GM23338 (cell line): Measurements from ENCODE around the gene IMMP2L.

Source experiments
- CREB1 ChIP-seq: fragments of 250-450 bp; sonication (Bioruptor Pico); IDR thresholded peaks from 2 replicates; pipeline ENCODE4 v1.5.0; 2020; ENCODE audit warnings: low read depth, mild to moderate bottlenecking, moderate library complexity
- CTCF ChIP-seq, 2 experiments: fragments of 200-600 bp in 1 of 2; sonication (generic) in 1 of 2; conservative IDR thresholded peaks; 2 replicates each; pipeline versions ENCODE4 v1.5.1 to v1.6.1; 2016 to 2017; ENCODE audit warnings: antibody characterized with exemption in 2 of 2, low read depth in 2 of 2, mild to moderate bottlenecking in 2 of 2, moderate library complexity in 1 of 2
- ETS1 ChIP-seq: IDR thresholded peaks from 2 replicates; pipeline ENCODE4 v1.6.1; 2016; ENCODE audit warnings: antibody characterized with exemption
- EZH2 ChIP-seq: fragments of 200-600 bp; sonication (generic); IDR thresholded peaks from one replicate; pipeline ENCODE4 v1.8.0; 2017; ENCODE audit warnings: antibody characterized with exemption, mild to moderate bottlenecking, low read depth; ENCODE audit not compliant: unreplicated experiment
- EZH2phosphoT487 ChIP-seq: fragments of 200-600 bp; sonication (generic); IDR thresholded peaks from one replicate; pipeline ENCODE4 v1.8.1; 2018; ENCODE audit warnings: antibody characterized with exemption; ENCODE audit not compliant: unreplicated experiment
- JUNB ChIP-seq: IDR thresholded peaks from one replicate; pipeline ENCODE4 v1.6.1; 2016; ENCODE audit warnings: antibody characterized with exemption; ENCODE audit not compliant: unreplicated experiment
- NANOG ChIP-seq: IDR thresholded peaks from 2 replicates; pipeline ENCODE4 v1.6.1; 2016; ENCODE audit warnings: antibody characterized with exemption, borderline replicate concordance
- POLR2AphosphoS5 ChIP-seq: IDR thresholded peaks from 2 replicates; pipeline ENCODE4 v1.6.1; 2016; ENCODE audit warnings: antibody characterized with exemption, low read depth
- REST ChIP-seq: IDR thresholded peaks from one replicate; pipeline ENCODE4 v1.6.1; 2018; ENCODE audit warnings: antibody characterized with exemption; ENCODE audit not compliant: unreplicated experiment
- STAT1 ChIP-seq: IDR thresholded peaks from one replicate; pipeline ENCODE4 v1.6.1; 2016; ENCODE audit warnings: antibody characterized with exemption; ENCODE audit not compliant: unreplicated experiment
- ZNF114 ChIP-seq: fragments of 250-450 bp; sonication (Bioruptor Pico); IDR thresholded peaks from 2 replicates; pipeline ENCODE4 v1.5.0; 2020; ENCODE audit warnings: mild to moderate bottlenecking, moderate library complexity
- ZNF331 ChIP-seq: fragments of 250-450 bp; sonication (Bioruptor Pico); IDR thresholded peaks from 2 replicates; pipeline ENCODE4 v1.5.0; 2020; ENCODE audit warnings: low read depth, mild to moderate bottlenecking, moderate library complexity
- ZNF462 ChIP-seq: fragments of 250-450 bp; sonication (Bioruptor Pico); IDR thresholded peaks from 2 replicates; pipeline ENCODE4 v1.5.0; 2020; ENCODE audit warnings: mild to moderate bottlenecking, moderate library complexity

GRCh38 chr7:111475419-111475748, 86.9 kb downstream of the IMMP2L start:
- TF ChIP-seq POLR2AphosphoS5 = no peak
- no peak for TF ChIP-seq CTCF (conservative IDR thresholded peaks at IDR 0.05; ENCODE audit: low read depth in 2 of 2)
- no peak for TF ChIP-seq EZH2
- TF ChIP-seq REST = no peak
- TF ChIP-seq EZH2phosphoT487 = no peak
- no peak for TF ChIP-seq ZNF331 (CRISPR knock-in tag)
- no peak for TF ChIP-seq JUNB
- no peak for TF ChIP-seq STAT1
- TF ChIP-seq ETS1 = no peak
- no peak for TF ChIP-seq CREB1 (CRISPR knock-in tag)
- no peak for TF ChIP-seq NANOG
- TF ChIP-seq ZNF462 (CRISPR knock-in tag) = no peak
- no peak for TF ChIP-seq ZNF114 (CRISPR knock-in tag)
